ENCODE measurements around the gene SPTLC1. TPM values are rescaled to one million over a fixed set of nuclear protein-coding genes. Genes with fewer than 3 reads are reported as not detected.
"Not testable (repeated sequence)": the region's sequence is repeated elsewhere in the genome, so short reads cannot be mapped to it uniquely, and the experiment has no call there.

SPTLC1 gene
- polyA plus RNA-seq, 1 donor from 2014 or later = 74.8 TPM

DNA sequence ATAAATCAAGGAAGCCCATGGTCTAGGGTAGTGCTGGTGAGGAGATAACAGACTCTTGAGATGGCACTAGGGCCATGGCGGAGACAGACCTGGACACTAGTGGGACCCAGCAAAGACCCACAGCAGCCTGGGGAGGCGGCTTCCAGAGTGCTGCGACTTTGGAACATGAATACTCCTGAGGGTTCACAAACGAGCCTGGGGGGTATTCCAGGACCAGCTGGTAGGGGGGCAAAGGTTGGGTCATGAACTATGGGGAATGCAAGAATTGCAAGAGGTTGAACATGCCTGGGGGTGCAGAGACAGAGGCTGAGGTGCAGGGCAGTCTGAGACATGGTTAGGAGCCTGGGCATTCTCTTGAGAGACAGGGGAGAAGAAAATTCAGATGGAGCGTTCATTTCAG lies 43.8 kb upstream of the SPTLC1 start:
- no peak overlapping the region for H3K4me3 ChIP-seq (ENCODE audit: low read length)
- H3K9me2 ChIP-seq (ENCODE audit: insufficient read depth, low read length) = no peaks in the 10 kb centered on the region
- no peaks in the 10 kb centered on the region for H3F3A ChIP-seq (ENCODE audit: insufficient read depth, low read length, poor library complexity, severe bottlenecking)
- no peak overlapping the region for H2AFZ ChIP-seq (ENCODE audit: low read depth, low read length)
- TF ChIP-seq, protein P1, sequence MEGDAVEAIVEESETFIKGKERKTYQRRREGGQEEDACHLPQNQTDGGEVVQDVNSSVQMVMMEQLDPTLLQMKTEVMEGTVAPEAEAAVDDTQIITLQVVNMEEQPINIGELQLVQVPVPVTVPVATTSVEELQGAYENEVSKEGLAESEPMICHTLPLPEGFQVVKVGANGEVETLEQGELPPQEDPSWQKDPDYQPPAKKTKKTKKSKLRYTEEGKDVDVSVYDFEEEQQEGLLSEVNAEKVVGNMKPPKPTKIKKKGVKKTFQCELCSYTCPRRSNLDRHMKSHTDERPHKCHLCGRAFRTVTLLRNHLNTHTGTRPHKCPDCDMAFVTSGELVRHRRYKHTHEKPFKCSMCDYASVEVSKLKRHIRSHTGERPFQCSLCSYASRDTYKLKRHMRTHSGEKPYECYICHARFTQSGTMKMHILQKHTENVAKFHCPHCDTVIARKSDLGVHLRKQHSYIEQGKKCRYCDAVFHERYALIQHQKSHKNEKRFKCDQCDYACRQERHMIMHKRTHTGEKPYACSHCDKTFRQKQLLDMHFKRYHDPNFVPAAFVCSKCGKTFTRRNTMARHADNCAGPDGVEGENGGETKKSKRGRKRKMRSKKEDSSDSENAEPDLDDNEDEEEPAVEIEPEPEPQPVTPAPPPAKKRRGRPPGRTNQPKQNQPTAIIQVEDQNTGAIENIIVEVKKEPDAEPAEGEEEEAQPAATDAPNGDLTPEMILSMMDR (IDR thresholded peaks at IDR 0.05; ENCODE audit: poor library complexity, severe bottlenecking) = no peak
- TF ChIP-seq SMC3 (conservative IDR thresholded peaks at IDR 0.05; ENCODE audit: poor library complexity) (no peak), EP300 (conservative IDR thresholded peaks at IDR 0.05; ENCODE audit: poor library complexity, severe bottlenecking) (no peak), EZH2 (IDR thresholded peaks at IDR 0.05; ENCODE audit: borderline replicate concordance, insufficient read depth, low read length, poor library complexity, severe bottlenecking) (no peak), TAF1 (IDR thresholded peaks at IDR 0.05; ENCODE audit: low read depth) (no peak), MXI1 (conservative IDR thresholded peaks at IDR 0.05; ENCODE audit: poor library complexity, severe bottlenecking) (no peak), RAD21 (conservative IDR thresholded peaks at IDR 0.05) (no peak), POLR2AphosphoS5 (IDR thresholded peaks at IDR 0.05) (no peak)
- TF ChIP-seq, protein P2, sequence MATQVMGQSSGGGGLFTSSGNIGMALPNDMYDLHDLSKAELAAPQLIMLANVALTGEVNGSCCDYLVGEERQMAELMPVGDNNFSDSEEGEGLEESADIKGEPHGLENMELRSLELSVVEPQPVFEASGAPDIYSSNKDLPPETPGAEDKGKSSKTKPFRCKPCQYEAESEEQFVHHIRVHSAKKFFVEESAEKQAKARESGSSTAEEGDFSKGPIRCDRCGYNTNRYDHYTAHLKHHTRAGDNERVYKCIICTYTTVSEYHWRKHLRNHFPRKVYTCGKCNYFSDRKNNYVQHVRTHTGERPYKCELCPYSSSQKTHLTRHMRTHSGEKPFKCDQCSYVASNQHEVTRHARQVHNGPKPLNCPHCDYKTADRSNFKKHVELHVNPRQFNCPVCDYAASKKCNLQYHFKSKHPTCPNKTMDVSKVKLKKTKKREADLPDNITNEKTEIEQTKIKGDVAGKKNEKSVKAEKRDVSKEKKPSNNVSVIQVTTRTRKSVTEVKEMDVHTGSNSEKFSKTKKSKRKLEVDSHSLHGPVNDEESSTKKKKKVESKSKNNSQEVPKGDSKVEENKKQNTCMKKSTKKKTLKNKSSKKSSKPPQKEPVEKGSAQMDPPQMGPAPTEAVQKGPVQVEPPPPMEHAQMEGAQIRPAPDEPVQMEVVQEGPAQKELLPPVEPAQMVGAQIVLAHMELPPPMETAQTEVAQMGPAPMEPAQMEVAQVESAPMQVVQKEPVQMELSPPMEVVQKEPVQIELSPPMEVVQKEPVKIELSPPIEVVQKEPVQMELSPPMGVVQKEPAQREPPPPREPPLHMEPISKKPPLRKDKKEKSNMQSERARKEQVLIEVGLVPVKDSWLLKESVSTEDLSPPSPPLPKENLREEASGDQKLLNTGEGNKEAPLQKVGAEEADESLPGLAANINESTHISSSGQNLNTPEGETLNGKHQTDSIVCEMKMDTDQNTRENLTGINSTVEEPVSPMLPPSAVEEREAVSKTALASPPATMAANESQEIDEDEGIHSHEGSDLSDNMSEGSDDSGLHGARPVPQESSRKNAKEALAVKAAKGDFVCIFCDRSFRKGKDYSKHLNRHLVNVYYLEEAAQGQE (IDR thresholded peaks at IDR 0.05; ENCODE audit: borderline replicate concordance) = no peak
- no peaks in the 10 kb centered on the region for H3K9me3 ChIP-seq (ENCODE audit: low read length)
- H4K20me1 ChIP-seq (ENCODE audit: insufficient read depth) = no peaks in the 10 kb centered on the region
- H3K36me3 ChIP-seq (ENCODE audit: insufficient read depth, low read length) = no peaks in the 10 kb centered on the region
- H3K4me2 ChIP-seq (ENCODE audit: low read length) = no peak overlapping the region
- no peaks in the 10 kb centered on the region for H3K27me3 ChIP-seq (ENCODE audit: insufficient read depth, low read depth, low read length)
- H3K9ac ChIP-seq (ENCODE audit: low read length) = no peak overlapping the region
- H3K79me2 ChIP-seq (replicated peaks; ENCODE audit: insufficient read depth, low read length) = no peaks in the 10 kb centered on the region
- no peak overlapping the region for H3K27ac ChIP-seq (ENCODE audit: low read length)

DNA sequence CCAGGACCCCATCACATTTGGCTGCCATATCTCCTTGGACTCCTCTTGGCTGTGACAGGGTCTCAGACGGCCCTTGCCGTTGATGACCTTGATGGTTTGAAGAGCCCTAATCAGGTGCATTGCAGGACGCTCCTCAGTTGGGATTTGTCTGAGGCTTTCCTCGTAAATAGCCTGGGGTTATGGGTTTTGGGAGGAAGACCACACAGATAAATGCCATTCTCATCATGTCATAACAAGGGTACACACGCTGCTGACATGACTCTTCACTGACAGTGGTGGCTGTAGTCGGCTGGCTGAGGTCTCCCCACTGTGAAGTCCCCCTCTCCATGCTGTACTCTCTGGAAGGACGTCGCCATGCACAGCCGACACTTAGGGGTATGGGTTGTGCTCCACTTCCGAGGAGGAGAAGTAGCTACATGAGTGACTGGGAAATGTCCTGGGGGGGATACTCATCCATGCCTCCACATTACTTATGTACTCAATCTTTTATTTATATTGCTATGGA lies 42.9 kb upstream of the SPTLC1 start:
- H3K9me2 ChIP-seq (ENCODE audit: insufficient read depth, low read length) = no peaks in the 10 kb centered on the region
- no peaks in the 10 kb centered on the region for H3F3A ChIP-seq (ENCODE audit: insufficient read depth, low read length, poor library complexity, severe bottlenecking)
- TF ChIP-seq RAD21 (conservative IDR thresholded peaks at IDR 0.05) (no peak), POLR2AphosphoS5 (IDR thresholded peaks at IDR 0.05) (no peak), TAF1 (IDR thresholded peaks at IDR 0.05; ENCODE audit: low read depth) (no peak), SMC3 (conservative IDR thresholded peaks at IDR 0.05; ENCODE audit: poor library complexity) (no peak)
- TF ChIP-seq, protein P1 (IDR thresholded peaks at IDR 0.05; ENCODE audit: poor library complexity, severe bottlenecking) = no peak
- TF ChIP-seq, protein P2 (IDR thresholded peaks at IDR 0.05; ENCODE audit: borderline replicate concordance) = no peak
- H3K4me3 ChIP-seq (ENCODE audit: low read length) = no peak overlapping the region
- H3K27me3 ChIP-seq (ENCODE audit: insufficient read depth, low read depth, low read length) = no peaks in the 10 kb centered on the region
- no peaks in the 10 kb centered on the region for H3K9me3 ChIP-seq (ENCODE audit: low read length)
- no peak overlapping the region for H2AFZ ChIP-seq (ENCODE audit: low read depth, low read length)
- no peaks in the 10 kb centered on the region for H3K36me3 ChIP-seq (ENCODE audit: insufficient read depth, low read length)
- no peaks in the 10 kb centered on the region for H3K79me2 ChIP-seq (replicated peaks; ENCODE audit: insufficient read depth, low read length)
- H3K4me2 ChIP-seq (ENCODE audit: low read length) = no peak overlapping the region
- H3K9ac ChIP-seq (ENCODE audit: low read length) = no peak overlapping the region
- no peak overlapping the region for H3K27ac ChIP-seq (ENCODE audit: low read length)
- H4K20me1 ChIP-seq (ENCODE audit: insufficient read depth) = no peaks in the 10 kb centered on the region

DNA sequence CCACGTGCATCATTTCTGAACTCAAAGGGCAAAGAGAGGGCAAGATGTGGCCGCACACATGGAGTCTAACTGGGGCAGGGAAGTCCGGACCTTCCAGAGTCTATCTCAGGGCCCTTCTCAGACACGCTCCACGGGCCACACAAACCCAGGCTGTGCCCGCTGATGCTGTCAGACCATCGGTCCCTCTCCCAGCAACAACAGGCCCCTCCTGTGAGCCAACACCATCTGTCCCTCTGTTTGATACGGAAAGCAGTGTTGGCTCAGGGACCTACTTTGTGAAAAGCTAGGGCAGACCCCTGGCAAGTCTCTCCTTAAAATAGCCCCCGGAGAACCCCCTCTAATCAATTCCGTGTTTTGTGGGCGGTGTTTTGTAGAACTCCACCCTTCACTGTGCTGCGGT lies 40.5 kb upstream of the SPTLC1 start:
- not testable (repeated sequence) for H3K9me3 ChIP-seq (ENCODE audit: low read length); H3K36me3 ChIP-seq (ENCODE audit: insufficient read depth, low read length); H2AFZ ChIP-seq (ENCODE audit: low read depth, low read length); H4K20me1 ChIP-seq (ENCODE audit: insufficient read depth); H3K27me3 ChIP-seq (ENCODE audit: insufficient read depth, low read depth, low read length); H3K4me2 ChIP-seq (ENCODE audit: low read length); H3K9ac ChIP-seq (ENCODE audit: low read length); H3F3A ChIP-seq (ENCODE audit: insufficient read depth, low read length, poor library complexity, severe bottlenecking); H3K79me2 ChIP-seq (replicated peaks; ENCODE audit: insufficient read depth, low read length); H3K27ac ChIP-seq (ENCODE audit: low read length); H3K9me2 ChIP-seq (ENCODE audit: insufficient read depth, low read length); H3K4me3 ChIP-seq (ENCODE audit: low read length)
